Measurements from ENCODE around the gene ALX3. TPM values are rescaled to one million over a fixed set of nuclear protein-coding genes. Genes with fewer than 3 reads are reported as not detected.

ALX3 gene
- total RNA-seq, 6 donors from 2014 or later: 0.24 TPM; not detected in 5

GRCh38 chr1:110061341-110061740, 9.1 kb downstream of the ALX3 start:
- no peak for TF ChIP-seq CTCF (IDR thresholded peaks at IDR 0.05)
- no peak for TF ChIP-seq EP300 (IDR thresholded peaks at IDR 0.05)
- no peak for TF ChIP-seq POLR2A (IDR thresholded peaks at IDR 0.05)
- TF ChIP-seq POLR2AphosphoS5 (IDR thresholded peaks at IDR 0.05): no peak
- H3K9me3 ChIP-seq: no peaks in the 10 kb centered on the region
- H3K4me1 ChIP-seq: no peaks in the 10 kb centered on the region
- ATAC-seq (ENCODE audit: low FRiP score in 2 of 2) (no peak), DNase-seq (no peak)
- H3K36me3 ChIP-seq: peaks cover 5 to 28% (median 21%) of the 10 kb centered on the region in 4 donors
- WGBS, 2 donors: 97 to 98% methylated on average over 10 of the region's 10 CpGs
- no peaks in the 10 kb centered on the region for H3K27me3 ChIP-seq
- no peak overlapping the region for H3K4me3 ChIP-seq
- H3K27ac ChIP-seq: no peak overlapping the region

DNA sequence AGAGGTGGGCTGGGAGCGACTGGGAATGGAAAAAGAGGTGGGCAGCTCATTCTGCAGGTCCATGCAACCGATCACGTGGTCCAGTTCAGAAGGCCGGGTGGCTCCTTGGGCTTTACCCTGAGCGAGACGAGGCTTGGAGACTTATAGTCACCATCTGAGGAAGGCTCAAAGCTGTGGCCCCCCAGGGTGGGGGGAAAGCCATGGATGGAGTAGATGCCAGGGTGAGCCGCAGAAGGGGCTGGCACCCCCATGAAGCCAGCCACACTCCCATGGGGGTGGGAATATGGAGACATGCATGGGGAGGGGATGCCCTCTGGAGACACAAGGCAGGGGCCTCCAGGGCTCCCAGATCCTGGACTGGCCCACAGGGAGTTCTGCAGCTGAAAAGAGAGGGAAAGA, 9.8 kb downstream of the ALX3 start:
- DNase-seq: no peak
- Histone ChIP-seq H3K4me3 (no peak overlapping the region), H3K36me3 (peaks cover 5 to 35% (median 28%) of the 10 kb centered on the region in 4 donors), H3K27ac (no peak overlapping the region), H3K9me3 (no peaks in the 10 kb centered on the region), H3K27me3 (no peaks in the 10 kb centered on the region), H3K4me1 (no peaks in the 10 kb centered on the region)
- no peak for ATAC-seq (ENCODE audit: low FRiP score in 2 of 2)
- WGBS, 2 donors: 98 to 100% methylated on average over 1 to 7 of the region's 7 CpGs
- TF ChIP-seq EP300 (IDR thresholded peaks at IDR 0.05) (no peak), CTCF (IDR thresholded peaks at IDR 0.05) (no peak), POLR2AphosphoS5 (IDR thresholded peaks at IDR 0.05) (no peak), POLR2A (IDR thresholded peaks at IDR 0.05) (no peak)

- no peaks in the 10 kb centered on the region for H3K4me1 ChIP-seq
- H3K36me3 ChIP-seq: peaks cover 6 to 40% (median 33%) of the 10 kb centered on the region in 4 donors
- WGBS, 2 donors: 82 to 85% methylated on average over 6 to 9 of the region's 9 CpGs
- H3K9me3 ChIP-seq: no peaks in the 10 kb centered on the region
- ATAC-seq (ENCODE audit: low FRiP score in 2 of 2) (peak in 1 of 2 donors; percentile 37), DNase-seq (peak in 1 of 2 donors; percentile 41)
- no peak overlapping the region for H3K27ac ChIP-seq
- no peak overlapping the region for H3K4me3 ChIP-seq
- no peaks in the 10 kb centered on the region for H3K27me3 ChIP-seq
- TF ChIP-seq EP300 (IDR thresholded peaks at IDR 0.05) (no peak), CTCF (IDR thresholded peaks at IDR 0.05) (peak; percentile 61 to 87 (median 70))
These were observed 10.3 kb downstream of the ALX3 start for GRCh38 chr1:110060034-110060661.

DNA sequence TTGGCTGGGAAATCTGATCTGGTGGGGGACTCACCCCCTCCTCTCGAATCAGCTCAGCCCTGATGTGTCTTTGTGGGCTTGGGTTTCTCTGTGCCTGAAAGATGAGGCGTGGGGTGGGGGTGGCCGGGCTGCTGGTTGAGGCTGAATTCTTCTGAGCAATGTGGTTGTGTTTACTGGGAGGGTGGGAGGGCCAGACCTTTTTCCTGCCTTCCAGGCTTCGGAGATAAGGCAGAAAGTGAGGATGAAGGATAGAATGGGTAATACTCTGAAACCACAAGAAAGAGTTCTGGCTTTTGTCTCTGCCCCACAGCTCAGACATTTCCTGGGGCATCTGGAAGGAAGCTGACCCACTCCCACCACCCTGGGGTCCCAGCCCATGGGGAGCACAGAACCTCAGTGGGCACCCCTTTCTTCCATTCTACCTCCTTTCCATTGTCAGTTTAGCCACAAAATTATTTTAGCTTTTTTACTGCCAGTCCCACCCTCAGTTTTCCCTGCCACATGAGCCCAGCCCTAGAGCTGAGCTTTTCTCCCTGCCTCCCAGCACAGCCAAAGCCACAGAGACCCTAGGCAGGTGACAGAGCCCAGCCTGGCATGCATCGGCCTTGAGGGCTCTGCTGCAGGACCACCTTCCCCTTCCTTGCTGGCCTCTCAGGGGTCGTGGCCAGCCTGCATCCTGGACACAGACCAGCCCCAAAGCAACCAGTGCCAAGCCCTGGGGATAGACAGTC, 11.2 kb downstream of the ALX3 start:
- no peak for TF ChIP-seq POLR2A (IDR thresholded peaks at IDR 0.05)
- TF ChIP-seq POLR2AphosphoS5 (IDR thresholded peaks at IDR 0.05): no peak
- TF ChIP-seq EP300 (IDR thresholded peaks at IDR 0.05): no peak
- no peak for TF ChIP-seq CTCF (IDR thresholded peaks at IDR 0.05)
- Histone ChIP-seq H3K4me1 (no peaks in the 10 kb centered on the region), H3K4me3 (no peak overlapping the region), H3K27ac (no peak overlapping the region), H3K36me3 (peaks cover 15 to 49% (median 42%) of the 10 kb centered on the region in 4 donors), H3K9me3 (no peaks in the 10 kb centered on the region), H3K27me3 (no peaks in the 10 kb centered on the region)
- no peak for ATAC-seq (ENCODE audit: low FRiP score in 2 of 2)
- no peak for DNase-seq
- WGBS, 2 donors: 88% methylated on average over 6 of the region's 6 CpGs
